H9 (cell line): Measurements from ENCODE around the gene GRIK3. TPM values are rescaled to one million over a fixed set of nuclear protein-coding genes. Genes with fewer than 3 reads are reported as not detected.

Experiments
- DNase-seq: peaks from one replicate; pipeline ENCODE4 v3.0.0-alpha.2; 2017
- H2AFZ ChIP-seq: one replicate; pipeline ENCODE4 v1.6.1; 2013; ENCODE audit warnings: mild to moderate bottlenecking, low read length, control low read depth, moderate library complexity
- H2AK5ac ChIP-seq: 2 replicates; pipeline ENCODE4 v1.6.1; 2013; ENCODE audit warnings: low read length, control low read depth, mixed read lengths; ENCODE audit not compliant: insufficient read length
- H2BK120ac ChIP-seq: one replicate; pipeline ENCODE4 v1.6.1; 2013; ENCODE audit warnings: low read depth, mild to moderate bottlenecking, low read length, control low read depth, inconsistent platforms; ENCODE audit not compliant: poor library complexity, severe bottlenecking
- H2BK12ac ChIP-seq: 2 replicates; pipeline ENCODE4 v1.6.1; 2013; ENCODE audit warnings: low read length, control low read depth, mixed read lengths, low read depth; ENCODE audit not compliant: insufficient read length
- H2BK15ac ChIP-seq: 2 replicates; pipeline ENCODE4 v1.6.1; 2013; ENCODE audit warnings: low read depth, low read length, control low read depth
- H2BK20ac ChIP-seq: one replicate; pipeline ENCODE4 v1.6.1; 2013; ENCODE audit warnings: low read depth, mild to moderate bottlenecking, low read length, control low read depth, inconsistent platforms; ENCODE audit not compliant: poor library complexity, severe bottlenecking
- H2BK5ac ChIP-seq: 2 replicates; pipeline ENCODE4 v1.6.1; 2013; ENCODE audit warnings: low read length, control low read depth, mixed read lengths; ENCODE audit not compliant: insufficient read length
- H3K14ac ChIP-seq: 2 replicates; pipeline ENCODE4 v1.6.1; 2013; ENCODE audit warnings: low read length, control low read depth; ENCODE audit not compliant: insufficient read depth
- H3K18ac ChIP-seq: 2 replicates; pipeline ENCODE4 v1.6.1; 2013; ENCODE audit warnings: low read depth, mild to moderate bottlenecking, mixed read lengths, low read length, control low read depth; ENCODE audit not compliant: insufficient read length
- H3K23ac ChIP-seq: 2 replicates; pipeline ENCODE4 v1.6.1; 2013; ENCODE audit warnings: low read length, control low read depth, mixed read lengths, low read depth; ENCODE audit not compliant: insufficient read length
- H3K23me2 ChIP-seq: 2 replicates; pipeline ENCODE4 v1.6.1; 2013; ENCODE audit warnings: low read depth, mild to moderate bottlenecking, mixed read lengths, low read length, control low read depth; ENCODE audit not compliant: insufficient read length, poor library complexity, severe bottlenecking
- H3K27ac ChIP-seq: 2 replicates; pipeline ENCODE4 v1.5.1; 2013; ENCODE audit warnings: low read length, control low read depth, mixed read lengths, low read depth; ENCODE audit not compliant: insufficient read length
- H3K27me3 ChIP-seq: 2 replicates; pipeline ENCODE4 v1.6.1; 2013; ENCODE audit warnings: low read length, control low read depth, inconsistent platforms; ENCODE audit not compliant: insufficient read depth
- H3K4ac ChIP-seq: 2 replicates; pipeline ENCODE4 v1.6.1; 2013; ENCODE audit warnings: low read depth, mild to moderate bottlenecking, control low read depth, inconsistent platforms, low read length, moderate library complexity
- H3K4me1 ChIP-seq: 2 replicates; pipeline ENCODE4 v1.6.1; 2013; ENCODE audit warnings: low read length, control low read depth, inconsistent platforms; ENCODE audit not compliant: insufficient read depth
- H3K4me2 ChIP-seq: 2 replicates; pipeline ENCODE4 v1.6.1; 2013; ENCODE audit warnings: low read length, control low read depth, mixed read lengths; ENCODE audit not compliant: insufficient read length, insufficient read depth
- H3K56ac ChIP-seq: 2 replicates; pipeline ENCODE4 v1.6.1; 2013; ENCODE audit warnings: low read depth, mild to moderate bottlenecking, mixed read lengths, low read length, control low read depth; ENCODE audit not compliant: insufficient read length
- H3K79me1 ChIP-seq: 2 replicates; pipeline ENCODE4 v1.6.1; 2013; ENCODE audit warnings: low read depth, mild to moderate bottlenecking, moderate library complexity, low read length, control low read depth, inconsistent platforms; ENCODE audit not compliant: insufficient read depth, poor library complexity, severe bottlenecking
- H3K79me2 ChIP-seq: 2 replicates; pipeline ENCODE4 v1.6.1; 2013; ENCODE audit warnings: low read length, control low read depth, inconsistent platforms; ENCODE audit not compliant: insufficient read depth
- H3K9ac ChIP-seq: 2 replicates; pipeline ENCODE4 v1.6.1; 2013; ENCODE audit warnings: low read length, control low read depth, mixed read lengths; ENCODE audit not compliant: insufficient read length; ENCODE audit errors: extremely low read depth
- H3K9me3 ChIP-seq: one replicate; pipeline ENCODE4 v1.6.1; 2013; ENCODE audit warnings: low read depth, low read length, inconsistent platforms; ENCODE audit not compliant: control insufficient read depth
- H3T11ph ChIP-seq: one replicate; pipeline ENCODE4 v1.6.1; 2013; ENCODE audit warnings: mild to moderate bottlenecking, low read length, control low read depth, inconsistent platforms
- H4K20me1 ChIP-seq: one replicate; pipeline ENCODE4 v1.6.1; 2013; ENCODE audit not compliant: control insufficient read depth, insufficient read length, insufficient read depth
- H4K5ac ChIP-seq: 2 replicates; pipeline ENCODE4 v1.6.1; 2013; ENCODE audit warnings: low read depth, mild to moderate bottlenecking, mixed read lengths, low read length, control low read depth; ENCODE audit not compliant: insufficient read length
- H4K8ac ChIP-seq: replicated peaks from 2 replicates; pipeline ENCODE4 v1.6.1; 2013; ENCODE audit warnings: low read length, control low read depth, mixed read lengths, low read depth; ENCODE audit not compliant: insufficient read length
- H4K91ac ChIP-seq: 2 replicates; pipeline ENCODE4 v1.6.1; 2013; ENCODE audit warnings: low read depth, mild to moderate bottlenecking, moderate library complexity, mixed read lengths, low read length, control low read depth; ENCODE audit not compliant: insufficient read length
- H3K27ac Mint-ChIP-seq, 3 experiments: 2 replicates in 2 of 3; 3 replicates in 1 of 3; pipeline ENCODE4 v1.8.0; 2020 to 2021; ENCODE audit warnings: mixed read lengths in 3 of 3, mild to moderate bottlenecking in 1 of 3, moderate library complexity in 1 of 3
- H3K27me3 Mint-ChIP-seq: 2 replicates; pipeline ENCODE4 v1.8.0; 2021; ENCODE audit warnings: low read depth, mild to moderate bottlenecking, moderate library complexity, mixed read lengths
- H3K36me3 Mint-ChIP-seq, 3 experiments: 2 replicates in 2 of 3; 3 replicates in 1 of 3; pipeline ENCODE4 v1.8.0; 2020 to 2021; ENCODE audit warnings: low read depth in 3 of 3, mixed read lengths in 3 of 3; ENCODE audit not compliant: insufficient read depth in 1 of 3
- H3K4me1 Mint-ChIP-seq, 2 experiments: 2 replicates each; pipeline ENCODE4 v1.8.0; 2020; ENCODE audit warnings: mixed read lengths in 2 of 2
- H3K4me3 Mint-ChIP-seq, 2 experiments: 2 replicates in 1 of 2; 3 replicates in 1 of 2; pipeline ENCODE4 v1.8.0; 2020 to 2021; ENCODE audit warnings: mild to moderate bottlenecking in 2 of 2, mixed read lengths in 2 of 2, moderate library complexity in 1 of 2
- H3K9me3 Mint-ChIP-seq, 2 experiments: 2 replicates in 1 of 2; 3 replicates in 1 of 2; pipeline ENCODE4 v1.8.0; 2020; ENCODE audit warnings: mild to moderate bottlenecking in 2 of 2, mixed read lengths in 2 of 2, moderate library complexity in 1 of 2
- CTCF ChIP-seq: fragments of 200-600 bp; sonication (generic); conservative IDR thresholded peaks from 3 replicates; pipeline ENCODE4 v1.8.0; 2021; ENCODE audit warnings: antibody characterized with exemption, mild to moderate bottlenecking
- WGBS: extraction: QIAGEN DNeasy Blood & Tissue Kit; methylation state at CpG from one replicate; pipeline ENCODE4 v1.1.7; 2013; ENCODE audit warnings: missing lambda C conversion rate, low lambda C conversion rate, mixed read lengths; ENCODE audit not compliant: insufficient read length; ENCODE audit errors: extremely low coverage; 5-methylcytosine and 5-hydroxymethylcytosine counted together
- total RNA-seq: library from RNA; stranded (reverse); gene quantifications from 2 replicates; pipeline ENCODE4 v1.2.1, GENCODE V29; 2021

GRIK3 gene
- total RNA-seq, 1 experiment from 2014 or later: 1.7 TPM

GRCh38 chr1:36948147-36948546 lies 86.2 kb downstream of the GRIK3 start:
- Histone ChIP-seq H4K5ac (no peak overlapping the region), H3K4ac (no peak overlapping the region), H3K14ac (no peak overlapping the region), H3K56ac (no peak overlapping the region), H3K79me2 (no peaks in the 10 kb centered on the region), H4K91ac (no peak overlapping the region), H3K27ac (no peak overlapping the region), H2BK15ac (no peak overlapping the region), H3K79me1 (no peaks in the 10 kb centered on the region), H3K9me3 (no peaks in the 10 kb centered on the region), H2BK120ac (no peak overlapping the region), H2BK5ac (no peak overlapping the region), H3K4me2 (no peak overlapping the region), H3K18ac (no peak overlapping the region), H3K23ac (no peak overlapping the region), H2AFZ (no peak overlapping the region), H3T11ph (no peak overlapping the region), H4K8ac (no peak overlapping the region), H2BK12ac (no peak overlapping the region), H3K4me1 (peaks cover 5% of the 10 kb centered on the region; the same call in 1 of the 2 replicates), H3K27me3 (no peaks in the 10 kb centered on the region), H3K9ac (no peak overlapping the region), H3K23me2 (no peaks in the 10 kb centered on the region), H2AK5ac (no peak overlapping the region), H4K20me1 (no peaks in the 10 kb centered on the region), H2BK20ac (no peak overlapping the region)
- no CpG with 5 or more reads among the region's 2 CpGs for WGBS
- Mint-ChIP-seq H3K36me3 (no peaks in the 10 kb centered on the region), H3K27me3 (no peaks in the 10 kb centered on the region; the same call in 1 of the 2 replicates), H3K4me3 (no peak overlapping the region), H3K27ac (0 out of 7 replicates have a peak overlapping the region, but pooled peaks of 1 of the 3 experiments have one; percentile 6), H3K9me3 (no peaks in the 10 kb centered on the region), H3K4me1 (peaks cover 12 to 25% of the 10 kb centered on the region in 2 experiments)
- DNase-seq: no peak
- TF ChIP-seq CTCF: no peak
